CD1c-positive myeloid dendritic cell (primary cell): ENCODE data around the gene MAMDC4.
"Not testable (repeated sequence)": the region's sequence is repeated elsewhere in the genome, so short reads cannot be mapped to it uniquely, and the experiment has no call there.

ENCODE experiments used
- DNase-seq: peaks from one replicate; pipeline ENCODE4 v3.0.0-alpha.2; 2016; ENCODE audit errors: extremely low spot score

MAMDC4 gene

DNA sequence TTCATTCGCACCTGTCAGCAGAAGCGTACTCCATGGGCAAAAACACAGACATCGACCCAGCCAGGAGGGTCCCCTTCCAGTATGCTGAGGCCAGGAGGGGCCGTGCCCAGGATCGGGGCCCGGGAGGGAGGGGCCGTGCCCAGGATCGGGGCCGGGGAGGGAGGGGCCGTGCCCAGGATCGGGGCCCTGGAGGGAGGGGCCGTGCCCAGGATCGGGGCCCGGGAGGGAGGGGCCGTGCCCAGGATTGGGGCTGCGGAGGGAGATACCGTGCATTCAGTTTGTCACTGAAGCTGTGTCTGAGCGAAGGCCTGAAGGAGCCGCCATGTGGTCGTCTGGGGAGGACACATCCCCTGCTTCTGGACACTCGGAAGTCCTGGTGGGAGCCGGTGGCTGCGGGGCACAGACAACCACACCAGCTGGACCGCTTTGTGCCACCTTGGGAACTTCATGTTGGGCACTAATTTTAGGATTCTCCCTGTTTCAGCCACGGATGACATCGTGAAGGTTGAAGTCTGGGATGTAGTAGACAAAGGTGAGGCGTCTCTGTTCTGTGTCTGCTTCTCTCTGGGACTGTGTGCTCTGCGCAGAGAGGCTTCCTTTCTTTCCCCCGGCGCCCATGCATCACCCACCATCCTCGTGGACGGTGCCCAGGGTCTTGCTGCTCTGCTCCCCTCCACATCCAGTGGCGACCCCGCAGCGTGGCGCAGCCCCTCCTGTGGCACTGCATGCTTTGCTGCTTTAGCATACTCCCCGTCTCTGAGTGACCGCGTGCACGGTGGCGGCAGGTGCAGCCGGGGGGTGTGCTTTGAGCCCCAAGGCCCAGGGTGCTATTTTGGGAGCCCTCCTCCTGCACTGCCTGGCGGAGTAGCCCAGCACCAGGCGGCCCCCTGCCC is 26.6 kb upstream of the MAMDC4 start:
- no peak for DNase-seq

DNA sequence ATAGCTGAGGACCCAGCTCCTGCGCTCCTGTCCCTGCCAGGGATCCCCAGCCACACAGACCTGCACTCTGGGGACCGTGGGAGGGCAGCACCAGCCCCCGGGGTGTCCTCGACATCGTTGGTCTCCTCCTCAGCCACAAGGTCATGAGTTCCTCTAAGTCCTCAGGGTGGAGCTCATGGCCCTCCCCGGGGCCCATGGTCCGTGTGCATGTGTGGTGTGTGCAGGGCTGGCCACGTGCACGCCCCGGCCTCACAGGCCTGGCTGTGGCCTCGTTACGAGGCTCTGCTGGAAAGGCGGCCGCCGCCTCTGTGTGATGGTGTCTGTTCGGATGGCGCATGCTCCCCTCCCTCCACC is 26.0 kb upstream of the MAMDC4 start:
- no peak for DNase-seq

DNA sequence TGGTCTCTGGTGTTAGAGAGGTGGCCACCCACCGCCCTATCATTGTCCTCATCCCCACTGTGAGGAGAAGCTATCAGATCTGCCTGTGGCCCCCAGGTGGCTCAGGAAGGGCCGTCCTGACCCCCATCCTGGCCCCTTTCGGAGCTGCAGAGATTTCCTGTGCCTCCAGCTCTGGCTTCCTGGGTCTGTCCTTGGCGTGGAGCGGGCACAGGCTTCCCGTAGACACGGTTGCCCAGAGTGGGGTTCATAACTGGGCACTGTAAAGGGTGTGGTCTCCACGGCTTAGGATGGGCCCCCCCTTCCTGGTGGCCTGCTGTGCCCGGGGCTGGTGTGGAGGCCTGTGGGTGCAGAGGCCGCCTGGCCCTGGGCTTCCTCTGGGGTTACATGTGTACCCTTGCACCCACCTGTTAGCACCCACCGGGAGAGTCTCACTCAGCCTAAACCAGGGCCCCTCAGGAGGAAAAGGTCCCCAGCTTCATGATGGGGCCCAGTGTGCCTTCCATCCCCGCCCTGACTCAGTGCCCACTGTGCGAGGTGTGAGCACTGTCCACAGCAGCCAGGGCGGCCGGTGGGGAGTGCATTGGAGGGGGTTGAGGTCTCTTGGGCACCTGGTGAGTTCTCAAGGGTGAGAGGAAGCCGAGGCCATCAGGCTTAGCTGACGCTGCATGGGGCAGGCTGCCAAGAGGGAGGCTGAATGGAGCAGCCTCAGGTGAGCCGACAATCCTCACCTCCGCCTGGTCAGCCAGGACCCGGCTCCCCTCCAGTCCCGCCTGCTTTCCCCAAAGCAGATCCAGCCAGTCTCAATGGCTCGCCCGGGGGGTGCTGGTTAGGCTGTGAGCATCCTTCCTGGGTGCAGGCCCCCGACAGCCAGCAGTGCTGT is 25.2 kb upstream of the MAMDC4 start:
- no peak for DNase-seq

DNA sequence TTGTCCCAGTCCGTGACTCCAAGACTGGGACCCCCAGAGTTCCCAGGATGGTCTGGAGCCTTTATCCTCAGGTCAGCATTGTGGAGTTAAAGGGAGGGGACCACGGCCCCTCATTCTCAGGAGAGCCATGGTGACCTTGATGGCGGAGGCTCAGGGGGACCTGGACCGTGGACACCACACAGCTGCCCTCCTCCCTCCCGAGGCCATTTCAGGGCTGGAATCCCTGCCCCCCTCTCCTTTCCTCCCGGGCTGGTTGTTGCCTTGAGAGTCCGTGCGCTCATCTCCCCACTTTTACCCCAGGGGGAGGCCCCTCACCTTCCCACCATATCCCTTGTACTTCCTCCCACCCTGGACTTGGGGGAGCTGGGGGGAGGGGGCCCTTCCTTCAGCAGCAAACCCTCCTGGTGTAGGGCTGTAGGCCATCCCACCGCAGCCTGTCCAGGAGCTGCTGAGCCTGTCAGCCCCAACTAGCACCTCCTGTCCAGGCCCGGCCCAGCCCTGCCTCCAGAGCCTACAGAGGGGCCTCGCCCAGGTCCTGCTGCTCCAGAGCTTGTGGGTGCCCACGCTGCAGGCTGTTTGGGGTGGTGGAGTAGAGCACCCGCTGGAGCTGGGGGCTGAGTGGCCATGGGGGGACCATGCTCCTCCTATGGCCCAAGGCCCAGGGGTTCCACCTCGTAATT is 24.2 kb upstream of the MAMDC4 start:
- no peak for DNase-seq

DNA sequence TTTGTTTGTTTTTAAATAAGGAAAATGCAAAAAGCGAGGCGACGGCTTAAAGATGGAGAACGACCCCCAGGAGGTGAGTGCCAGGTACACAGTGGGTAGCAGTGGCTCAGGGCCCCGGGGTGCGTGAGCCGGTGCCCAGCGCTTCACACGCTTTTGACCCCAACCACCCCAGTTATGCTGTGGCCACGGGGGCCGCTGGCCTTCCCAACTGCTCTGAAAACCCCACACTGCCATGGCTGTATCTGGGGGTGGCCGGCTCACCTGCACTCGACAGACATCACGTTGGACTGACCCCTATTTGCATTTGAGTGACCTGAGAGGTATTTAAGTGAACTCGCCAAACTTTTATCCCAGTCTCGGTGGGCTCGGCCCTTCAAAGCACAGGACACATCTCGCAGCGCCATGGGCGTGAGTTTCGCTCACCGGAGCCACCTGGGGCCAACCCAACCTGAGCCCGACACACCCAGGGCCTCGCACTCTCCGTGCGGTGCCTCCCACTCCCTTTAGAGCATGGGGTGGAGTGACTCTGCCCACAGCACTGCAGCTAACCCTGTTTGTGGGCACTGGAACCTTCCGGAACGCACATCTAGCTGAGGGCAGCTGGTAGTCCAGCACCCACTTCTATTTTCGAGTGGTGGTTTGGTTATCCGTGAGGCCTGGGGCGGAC is 23.5 kb upstream of the MAMDC4 start:
- no peak for DNase-seq

DNA sequence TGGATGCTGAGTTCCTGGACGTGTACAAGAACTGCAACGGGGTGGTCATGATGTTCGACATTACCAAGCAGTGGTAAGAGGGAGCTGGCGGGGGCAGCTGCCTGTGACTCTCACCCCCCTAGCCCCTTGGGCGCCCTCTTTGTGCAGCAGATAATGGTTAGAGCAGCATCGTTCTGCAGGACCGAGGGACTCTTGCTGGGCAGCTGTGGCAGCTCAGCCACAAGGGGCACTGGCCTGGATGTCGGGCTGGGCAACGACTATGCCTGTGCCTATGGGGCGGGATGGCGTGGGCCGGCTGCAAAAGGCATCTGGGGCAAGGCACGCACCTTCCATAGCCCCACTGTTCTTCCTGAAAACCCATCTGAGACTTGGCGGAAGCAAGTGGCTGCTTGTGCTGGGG is 22.7 kb upstream of the MAMDC4 start:
- no peak for DNase-seq

DNA sequence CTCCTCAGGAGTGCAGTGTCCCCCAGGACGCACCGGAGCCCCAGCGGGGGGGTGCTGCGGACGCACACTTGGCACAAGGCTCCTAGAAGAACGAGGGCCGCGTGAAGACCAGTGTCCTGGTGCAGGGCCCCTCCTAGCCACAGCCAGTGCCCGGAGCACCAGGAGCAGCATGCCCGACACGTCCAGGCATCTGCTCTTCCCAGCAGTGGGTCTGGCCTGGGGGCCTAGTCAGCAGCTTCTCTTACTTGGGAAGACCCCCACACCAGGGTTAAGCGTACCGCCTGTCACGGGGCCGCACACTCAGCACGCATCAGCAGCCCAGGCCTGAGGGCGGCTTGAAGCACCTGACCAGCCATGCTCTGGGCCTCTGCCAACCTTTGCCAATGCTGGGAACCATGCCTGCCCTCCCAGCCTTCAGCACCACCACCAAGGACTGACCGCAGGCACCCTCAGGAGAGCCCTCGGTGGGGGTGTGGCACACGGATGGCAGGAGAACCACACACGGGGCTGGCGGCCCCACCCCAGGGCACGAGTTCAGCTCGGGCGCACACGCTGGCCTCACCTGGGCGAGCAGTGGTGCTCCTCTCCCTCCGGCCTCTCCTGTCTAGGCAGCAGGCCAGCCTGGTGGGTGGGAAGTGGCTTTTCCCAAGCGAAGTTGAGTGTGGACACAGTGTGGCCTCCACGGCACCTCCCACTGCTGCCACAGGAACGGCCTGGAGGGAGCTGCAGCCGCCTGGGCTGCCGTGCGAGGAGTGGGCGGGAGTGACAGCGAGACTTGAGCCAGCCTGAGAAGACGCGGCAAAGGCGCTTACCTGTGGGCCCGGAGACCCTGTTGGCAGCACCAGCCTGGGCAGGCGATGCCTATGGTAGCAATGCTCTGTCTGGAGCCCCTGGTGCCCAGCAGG is 21.9 kb upstream of the MAMDC4 start:
- DNase-seq = no peak

DNA sequence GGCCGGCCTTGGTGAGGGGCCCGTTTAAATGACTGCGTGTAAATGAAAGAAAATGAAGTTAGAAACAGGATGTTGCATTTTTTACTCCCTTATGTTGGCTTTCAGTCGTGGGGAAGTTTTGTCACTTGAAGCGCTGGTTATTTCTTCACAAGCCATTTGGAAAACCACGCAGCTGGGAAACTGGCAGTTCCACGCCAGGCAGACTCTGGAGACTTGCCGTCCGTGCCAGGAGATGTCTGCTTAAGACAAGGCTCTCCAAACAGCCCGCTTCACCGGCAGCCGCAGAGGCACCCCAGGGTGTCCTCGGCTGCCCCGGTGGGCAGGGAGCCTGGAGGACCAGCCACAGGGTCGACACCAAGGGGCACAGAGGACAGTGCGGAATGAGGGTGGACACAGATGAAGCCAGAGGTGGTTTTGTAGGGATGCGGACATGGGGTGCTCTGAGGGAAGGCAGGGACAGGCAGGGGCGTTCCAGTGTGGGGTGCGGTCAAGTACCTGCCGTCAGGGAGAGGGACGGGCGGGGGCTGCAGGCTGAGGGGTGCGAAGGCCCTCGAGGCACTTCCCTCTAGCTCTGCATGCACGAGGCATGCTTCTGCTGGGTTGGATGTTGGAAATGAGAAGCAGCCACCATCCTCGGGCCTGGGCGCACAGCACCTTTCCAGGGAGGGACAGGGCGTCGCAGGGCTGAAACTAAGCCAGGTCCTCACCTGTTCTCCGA is 21.0 kb upstream of the MAMDC4 start:
- DNase-seq = no peak

DNA sequence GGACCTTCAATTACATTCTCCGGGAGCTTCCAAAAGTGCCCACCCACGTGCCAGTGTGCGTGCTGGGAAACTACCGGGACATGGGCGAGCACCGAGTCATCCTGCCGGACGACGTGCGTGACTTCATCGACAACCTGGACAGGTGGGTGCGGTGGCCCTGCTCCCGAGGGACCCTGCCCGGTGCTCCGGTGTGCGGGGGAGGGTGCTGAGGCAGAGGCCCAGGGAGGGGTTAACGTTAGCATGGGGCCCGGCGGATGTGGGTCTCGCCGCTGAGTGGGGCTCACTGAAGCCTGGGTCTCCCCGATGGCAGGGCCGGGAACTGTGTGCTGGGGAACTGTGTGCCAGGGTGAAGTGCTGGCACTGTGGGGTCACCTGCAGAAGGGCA is 20.4 kb upstream of the MAMDC4 start:
- no peak for DNase-seq

DNA sequence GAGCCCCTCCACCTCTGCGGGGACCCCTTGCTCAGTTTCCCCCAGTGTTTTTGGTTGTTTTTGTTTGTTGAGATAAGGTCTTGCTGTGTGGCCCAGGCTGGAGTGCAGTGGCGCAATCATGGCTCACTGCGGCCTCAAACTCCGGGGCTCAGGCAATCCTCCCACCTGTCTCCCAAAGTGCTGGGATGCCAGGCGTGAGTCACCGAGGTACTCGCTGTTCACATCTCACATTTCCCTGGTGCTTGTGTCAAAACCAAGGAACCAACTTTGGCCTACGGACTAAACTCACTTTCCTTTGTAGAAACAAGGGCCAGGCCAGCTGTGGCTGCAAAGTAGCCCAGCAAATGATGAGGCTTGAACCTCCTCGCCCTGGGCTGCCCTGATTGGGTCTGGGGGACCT is 19.6 kb upstream of the MAMDC4 start:
- no peak for DNase-seq

DNA sequence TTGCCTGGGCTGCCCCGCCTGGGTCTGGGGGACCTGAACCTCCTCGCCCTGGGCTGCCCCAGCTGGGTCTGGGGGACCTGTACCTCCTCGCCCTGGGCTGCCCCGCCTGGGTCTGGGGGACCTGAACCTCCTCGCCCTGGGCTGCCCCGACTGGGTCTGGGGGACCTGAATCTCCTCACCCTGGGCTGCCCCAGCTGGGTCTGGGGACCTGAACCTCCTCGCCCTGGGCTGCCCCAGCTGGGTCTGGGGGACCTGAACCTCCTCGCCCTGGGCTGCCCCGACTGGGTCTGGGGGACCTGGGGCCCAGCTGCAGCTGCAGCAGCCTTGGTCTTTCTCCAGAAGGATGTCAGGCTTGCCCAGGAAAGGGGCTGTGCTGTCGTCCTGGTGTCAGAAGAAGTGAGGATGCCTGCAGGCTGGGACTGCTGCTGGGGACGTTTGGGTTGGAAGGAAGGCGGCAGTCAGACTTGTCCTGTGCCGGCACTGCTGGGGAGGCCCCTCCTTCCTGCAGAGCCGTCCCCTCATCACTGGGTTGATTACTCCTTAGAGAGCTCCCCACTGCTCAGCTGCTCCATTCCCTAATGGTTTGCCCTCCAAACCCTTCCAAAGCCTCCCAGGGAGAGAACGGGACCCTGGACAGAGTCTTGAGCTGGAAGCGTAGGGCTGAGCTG is 18.6 kb upstream of the MAMDC4 start:
- DNase-seq = not testable (repeated sequence)

DNA sequence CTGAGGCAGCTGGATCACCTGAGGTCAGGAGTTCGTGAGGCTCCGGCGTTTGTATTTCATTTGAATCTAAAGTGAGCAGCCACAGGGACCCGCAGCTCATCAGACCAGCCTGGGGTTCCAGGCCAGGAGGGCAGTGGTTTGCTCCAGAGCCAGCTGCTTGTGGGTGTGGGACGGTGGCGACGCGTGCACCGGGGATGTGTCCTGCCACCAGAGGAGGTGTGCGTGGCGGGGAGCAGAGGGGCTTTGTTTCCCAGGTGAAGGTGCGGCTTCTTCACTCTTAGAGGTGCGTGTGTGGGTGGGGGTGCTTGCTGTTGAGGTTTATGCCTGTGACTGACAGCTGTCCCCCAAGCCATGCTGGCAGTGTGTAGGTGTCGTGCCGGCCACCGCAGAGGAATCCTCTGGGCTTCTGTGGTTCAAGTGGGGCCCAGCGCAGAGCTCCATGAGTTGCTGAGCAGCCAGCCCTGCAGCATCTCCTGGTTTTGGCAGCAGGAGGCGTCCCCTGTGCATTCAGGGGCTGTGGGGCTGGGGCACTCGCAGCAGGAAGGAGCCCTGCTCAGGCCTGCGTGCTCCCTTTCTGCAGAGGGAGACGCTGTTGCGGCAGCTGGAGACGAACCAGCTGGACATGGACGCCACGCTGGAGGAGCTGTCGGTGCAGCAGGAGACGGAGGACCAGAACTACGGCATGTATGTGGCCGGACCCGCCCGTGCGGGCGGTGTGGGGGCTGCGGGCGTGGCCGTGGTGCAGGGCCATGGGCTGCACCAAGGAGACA is 16.8 kb upstream of the MAMDC4 start:
- DNase-seq = no peak

DNA sequence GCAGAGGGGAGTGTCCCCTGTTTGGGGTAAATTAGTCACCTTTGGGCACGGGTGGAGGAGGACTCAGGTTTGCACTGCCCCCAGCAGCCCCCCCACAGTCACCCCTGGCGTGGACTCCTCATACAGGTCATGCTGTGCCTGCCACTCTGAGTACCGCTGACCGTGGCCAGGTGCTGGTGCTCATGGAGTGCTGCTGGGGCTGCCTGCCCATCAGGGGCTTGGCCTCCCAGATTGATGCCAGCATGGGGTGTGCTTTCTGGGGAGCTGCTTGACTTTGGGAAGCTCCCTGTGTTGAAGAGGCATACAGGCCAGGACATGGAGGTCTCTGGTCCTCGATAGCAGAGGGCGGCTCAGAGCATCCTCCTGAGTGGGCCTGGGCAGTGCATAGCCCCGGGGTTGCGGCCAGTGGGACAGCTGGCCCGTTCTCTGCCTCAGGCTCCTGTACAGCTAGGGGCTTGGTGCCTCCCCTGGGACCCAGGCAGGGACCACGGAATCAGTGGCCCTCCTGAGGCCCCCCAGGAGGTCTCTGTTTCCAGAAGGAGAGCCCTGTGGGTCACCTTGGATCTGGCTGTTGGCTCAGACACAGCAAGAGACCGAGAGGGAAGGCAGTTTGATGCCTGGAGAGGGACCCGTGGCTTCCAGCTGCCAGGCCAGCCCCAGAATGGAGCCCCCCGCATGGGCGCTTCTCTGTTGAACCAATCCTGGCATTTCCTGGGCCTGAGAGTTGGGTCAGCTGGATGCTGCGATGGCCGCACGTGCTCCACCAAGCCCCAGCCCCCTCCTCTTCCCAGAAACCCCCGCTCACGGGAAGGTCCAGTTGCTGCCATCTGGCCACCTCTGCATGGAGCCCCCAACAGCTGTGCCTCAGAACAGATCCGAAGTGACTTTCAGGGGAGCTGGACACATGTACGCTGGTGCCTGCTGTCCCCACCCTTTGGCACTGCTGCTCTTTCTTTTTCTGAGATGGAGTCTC is 15.9 kb upstream of the MAMDC4 start:
- no peak for DNase-seq

DNA sequence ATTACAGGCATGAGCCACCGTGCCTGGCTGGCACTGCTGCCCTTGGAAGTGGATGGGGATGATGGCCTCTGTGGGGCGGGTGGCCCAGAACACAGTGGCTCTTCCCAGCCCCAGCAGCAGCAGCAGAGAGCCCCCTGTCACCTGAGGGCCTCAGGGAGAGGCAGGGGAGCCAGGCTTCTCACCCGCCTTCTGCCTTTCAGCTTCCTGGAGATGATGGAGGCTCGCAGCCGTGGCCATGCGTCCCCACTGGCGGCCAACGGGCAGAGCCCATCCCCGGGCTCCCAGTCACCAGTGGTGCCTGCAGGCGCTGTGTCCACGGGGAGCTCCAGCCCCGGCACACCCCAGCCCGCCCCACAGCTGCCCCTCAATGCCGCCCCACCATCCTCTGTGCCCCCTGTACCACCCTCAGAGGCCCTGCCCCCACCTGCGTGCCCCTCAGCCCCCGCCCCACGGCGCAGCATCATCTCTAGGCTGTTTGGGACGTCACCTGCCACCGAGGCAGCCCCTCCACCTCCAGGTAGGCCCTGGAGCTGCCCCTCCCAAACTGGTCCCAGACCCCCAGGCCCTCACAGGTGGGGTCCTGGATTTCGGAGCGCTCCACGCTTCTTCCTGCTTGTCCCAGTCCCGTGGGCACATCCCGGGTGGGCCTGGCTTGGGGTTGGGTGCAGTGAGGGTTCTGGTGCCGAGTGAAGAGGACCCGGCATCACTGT is 14.8 kb upstream of the MAMDC4 start:
- DNase-seq = no peak

DNA sequence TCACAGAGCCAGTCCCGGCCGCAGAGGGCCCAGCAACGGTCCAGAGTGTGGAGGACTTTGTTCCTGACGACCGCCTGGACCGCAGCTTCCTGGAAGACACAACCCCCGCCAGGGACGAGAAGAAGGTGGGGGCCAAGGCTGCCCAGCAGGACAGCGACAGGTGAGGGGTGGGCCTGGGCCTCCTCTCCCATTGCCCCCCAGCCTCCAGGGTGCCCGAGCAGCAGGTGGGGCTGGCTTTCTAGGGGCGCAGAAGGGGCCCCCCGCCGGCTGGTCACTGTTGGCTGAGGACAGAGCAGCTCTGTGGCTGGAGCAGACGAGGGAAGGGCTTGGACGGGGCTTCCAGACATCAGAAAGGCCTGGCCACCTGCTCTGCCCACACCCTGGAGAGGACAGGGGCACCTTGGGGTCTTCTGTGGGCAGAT is 14.3 kb upstream of the MAMDC4 start:
- DNase-seq = not testable (repeated sequence)

DNA sequence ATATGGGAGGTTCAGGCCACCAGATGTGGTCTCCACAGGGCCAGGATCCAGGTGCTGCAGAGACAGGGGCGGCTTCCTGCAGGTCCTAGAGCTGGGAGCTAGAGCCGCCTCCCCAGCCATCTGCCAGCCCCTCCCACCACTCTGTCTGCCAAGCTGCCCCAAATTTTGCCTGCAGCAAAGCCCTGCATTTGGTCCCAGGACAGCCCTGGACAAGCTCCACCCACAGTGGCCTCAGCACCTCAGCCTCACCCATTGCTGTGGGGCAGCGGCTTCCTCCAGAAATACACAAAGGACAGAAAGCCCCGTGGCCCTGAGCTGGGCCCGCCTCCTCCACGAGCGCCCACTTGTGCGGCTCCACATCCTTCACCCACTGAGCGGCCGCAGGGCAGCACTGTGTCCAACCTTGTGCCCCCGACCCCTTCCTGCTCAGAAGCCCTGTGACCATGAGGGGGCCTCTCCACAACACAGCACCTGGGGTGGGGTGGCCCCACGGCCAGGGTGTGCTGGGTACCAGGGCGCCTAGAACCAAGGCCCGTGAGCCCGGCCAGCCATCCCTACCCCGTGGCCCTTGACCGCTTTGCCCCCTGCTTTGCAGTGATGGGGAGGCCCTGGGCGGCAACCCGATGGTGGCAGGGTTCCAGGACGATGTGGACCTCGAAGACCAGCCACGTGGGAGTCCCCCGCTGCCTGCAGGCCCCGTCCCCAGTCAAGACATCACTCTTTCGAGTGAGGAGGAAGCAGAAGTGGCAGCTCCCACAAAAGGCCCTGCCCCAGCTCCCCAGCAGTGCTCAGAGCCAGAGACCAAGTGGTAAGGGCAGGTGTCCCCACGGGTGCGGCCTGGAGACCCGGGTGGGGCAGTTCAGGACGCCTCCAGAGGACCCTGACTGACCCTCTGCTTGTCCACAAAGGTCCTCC is 13.6 kb upstream of the MAMDC4 start:
- no peak for DNase-seq
